ENCODE results near the gene CPSF2.
A peak's percentile ranks its signal among the peaks of the same experiment; 100 is the strongest.

The CPSF2 gene

GRCh38 chr14:92121670-92122350 lies at the start of gene CPSF2, which contains the start of gene NDUFB1:
CPSF2 (plus strand) TSS chr14:92121969; CDS start chr14:92130985, 9,016 bp downstream.
NDUFB1 (minus strand) TSS chr14:92121706; CDS start chr14:92117637, 4,069 bp downstream.
- peak; percentile 89 for DNase-seq

DNA sequence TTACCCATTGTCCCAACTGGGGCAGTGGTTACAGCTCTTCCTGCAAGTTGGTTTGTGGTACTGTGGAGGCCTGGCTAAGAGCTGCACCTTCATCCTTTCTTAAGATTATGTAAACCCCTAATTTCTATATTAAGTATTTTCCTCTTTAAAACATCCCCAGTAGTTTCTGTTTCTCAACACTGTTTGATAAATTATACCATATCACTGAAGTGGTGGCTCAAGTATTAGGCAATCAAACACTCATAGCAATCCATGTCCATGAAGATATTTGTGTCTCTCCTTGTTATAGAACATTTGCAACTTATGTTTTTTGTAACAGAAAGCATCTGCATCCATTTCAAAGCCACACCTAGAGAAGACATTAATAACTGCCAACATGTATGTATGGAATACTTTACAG lies 47.2 kb upstream of the CPSF2 start:
- DNase-seq = no peak

- DNase-seq = no peak
Measured at GRCh38 chr14:92088494-92088893, 33.3 kb upstream of the CPSF2 start.

GRCh38 chr14:92093320-92093719 lies 28.4 kb upstream of the CPSF2 start:
- DNase-seq = peak; percentile 18

GRCh38 chr14:92099802-92100201 lies 22.0 kb upstream of the CPSF2 start:
- peak; percentile 33 for DNase-seq

DNA sequence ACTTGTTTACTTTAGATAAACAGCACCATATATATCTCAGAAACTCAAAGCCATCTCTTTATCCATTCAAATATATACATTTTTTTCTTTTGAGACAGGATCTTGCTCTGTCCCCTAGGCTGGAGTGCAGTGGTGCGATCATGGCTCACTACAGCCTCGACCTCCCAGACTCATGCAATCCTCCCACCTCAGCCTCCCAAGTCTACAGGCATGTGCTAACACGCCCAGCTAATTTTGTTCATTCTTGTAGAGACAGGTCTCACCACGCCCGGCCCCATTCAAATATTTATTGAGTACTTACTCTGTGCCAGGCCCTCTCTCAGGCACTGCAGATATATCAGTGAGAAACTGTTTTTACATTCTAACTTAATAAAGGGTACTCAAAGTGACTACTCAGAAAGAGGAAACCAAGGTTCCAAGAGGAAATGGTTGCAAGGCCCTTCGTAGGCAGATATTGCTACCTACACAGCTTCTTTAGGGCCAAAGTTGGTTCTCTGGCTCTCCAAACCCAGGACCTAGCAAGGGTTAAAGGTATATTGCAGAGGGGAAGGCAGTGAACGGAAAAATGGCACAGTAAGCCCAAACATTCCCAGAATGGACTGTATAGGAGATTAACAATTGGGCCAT lies 18.3 kb upstream of the CPSF2 start:
- DNase-seq = no peak

GRCh38 chr14:92105073-92105892 lies 16.5 kb upstream of the CPSF2 start:
- DNase-seq = peak; percentile 47

GRCh38 chr14:92105893-92106142 lies 16.0 kb upstream of the CPSF2 start:
- DNase-seq = no peak

DNA sequence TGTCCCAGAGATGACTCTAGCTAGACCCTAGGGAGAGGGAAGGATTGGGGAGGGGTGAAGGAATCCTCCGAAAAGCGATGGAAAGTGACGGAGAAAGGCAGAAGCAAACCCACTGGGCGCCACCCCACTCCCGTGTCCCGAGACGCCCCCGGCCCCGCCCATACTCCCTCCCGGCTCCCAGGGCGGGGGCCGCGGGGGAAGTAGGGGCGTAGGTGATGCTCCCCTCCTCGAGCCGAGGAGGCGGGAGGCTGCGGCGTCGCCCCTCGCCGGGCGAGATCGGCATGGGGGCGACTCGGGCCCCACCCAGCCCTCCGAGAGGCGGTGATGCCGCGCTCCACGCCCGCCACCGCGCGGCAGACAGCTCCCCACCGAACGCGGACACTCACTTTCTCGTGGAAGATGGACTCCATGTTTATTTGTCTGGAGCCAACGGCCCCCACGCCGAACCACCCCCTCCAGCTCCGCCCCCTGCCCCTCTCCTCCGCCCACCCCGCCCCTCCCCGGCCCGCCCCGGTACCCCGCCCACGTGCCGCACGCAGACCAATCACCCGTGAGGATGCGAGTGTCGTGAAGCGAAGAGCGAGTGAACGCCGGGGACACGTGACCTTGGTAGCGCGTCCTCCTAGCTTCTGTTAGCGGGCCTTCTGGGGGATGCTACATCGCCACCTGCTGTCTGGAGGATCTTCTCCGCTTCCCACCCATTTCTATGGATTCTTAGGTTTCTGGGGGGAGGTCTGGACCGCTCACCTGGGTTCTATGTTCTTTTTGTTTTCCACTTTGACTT lies 15.4 kb upstream of the CPSF2 start, which contains the start of gene ATXN3:
Gene ATXN3 (minus strand): TSS at position 440 of the 784 bp plus-strand sequence. CDS start 30 bp downstream, at position 410.
- DNase-seq = peak; percentile 98

- no peak for DNase-seq
Measured at GRCh38 chr14:92108345-92109254, 13.2 kb upstream of the CPSF2 start.

- no peak for DNase-seq
Measured at GRCh38 chr14:92109490-92109889, 12.3 kb upstream of the CPSF2 start.

DNA sequence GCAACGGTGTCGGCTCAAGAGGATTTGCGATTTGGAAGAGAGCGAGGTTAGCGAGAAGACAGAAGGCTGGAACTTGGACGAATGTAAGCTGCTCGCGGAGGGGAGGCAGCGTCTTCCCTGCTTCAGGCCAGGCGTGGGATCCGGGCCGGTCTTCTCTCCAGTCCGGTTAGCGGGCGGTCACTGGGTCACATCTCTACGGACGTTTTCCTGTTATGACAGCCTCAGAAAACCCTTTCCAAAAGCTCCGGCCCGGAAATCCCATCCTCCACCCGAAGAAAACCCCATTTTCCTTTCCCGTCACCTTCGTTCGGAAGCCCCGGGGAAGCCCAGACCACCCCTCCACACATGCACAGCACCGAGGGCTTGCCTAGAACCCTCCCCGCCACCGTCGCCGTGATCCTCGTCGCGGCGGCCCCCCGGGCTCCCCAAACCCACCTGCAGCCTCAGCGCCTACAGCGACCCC lies 531 bp upstream of the CPSF2 start:
- peak; percentile 54 for DNase-seq

- peak; percentile 65 for DNase-seq
Measured at GRCh38 chr14:92122351-92122677, 545 bp downstream of the CPSF2 start.

GRCh38 chr14:92122761-92123160 lies 992 bp downstream of the CPSF2 start:
- no peak for DNase-seq

- no peak for DNase-seq
Measured at GRCh38 chr14:92134456-92134855, 12.7 kb downstream of the CPSF2 start.

DNA sequence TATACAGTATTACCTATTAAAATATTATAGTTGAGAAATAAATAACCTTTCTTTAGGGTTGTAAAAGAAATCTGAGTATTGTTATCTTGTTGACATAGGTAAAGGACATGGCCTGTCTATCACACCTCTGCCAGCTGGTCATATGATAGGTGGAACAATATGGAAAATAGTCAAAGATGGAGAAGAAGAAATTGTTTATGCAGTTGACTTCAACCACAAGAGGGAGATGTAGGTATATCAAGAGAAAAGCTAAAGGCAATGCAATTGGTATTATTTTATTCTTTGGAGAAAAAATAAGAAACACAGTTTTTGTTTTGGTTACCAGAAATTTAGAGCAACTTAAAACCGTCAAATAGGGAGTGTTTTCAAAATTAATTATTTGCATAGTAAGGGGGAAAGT lies 13.5 kb downstream of the CPSF2 start:
- peak; percentile 71 for DNase-seq

DNA sequence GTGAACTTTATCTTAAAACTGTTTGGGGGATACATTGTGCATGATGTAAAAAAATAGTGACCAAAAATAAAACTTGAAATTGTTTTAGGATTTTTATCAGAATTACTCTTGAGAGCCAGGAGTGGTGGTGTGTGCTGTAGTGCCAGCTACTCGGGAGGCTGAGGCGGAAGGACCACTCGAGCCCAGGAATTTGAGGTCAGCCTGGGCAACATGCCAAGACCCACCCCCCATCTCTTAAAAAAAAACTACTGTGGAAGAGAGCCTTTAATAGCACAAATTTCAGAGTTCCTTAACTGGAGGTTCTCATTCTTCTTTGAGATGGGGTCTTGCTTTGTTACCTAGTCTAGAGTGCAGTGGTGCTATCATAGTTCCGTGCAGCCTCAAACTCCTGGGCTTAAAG lies 21.5 kb downstream of the CPSF2 start:
- no peak for DNase-seq

- no peak for DNase-seq
Measured at GRCh38 chr14:92143962-92144361, 22.2 kb downstream of the CPSF2 start.

DNA sequence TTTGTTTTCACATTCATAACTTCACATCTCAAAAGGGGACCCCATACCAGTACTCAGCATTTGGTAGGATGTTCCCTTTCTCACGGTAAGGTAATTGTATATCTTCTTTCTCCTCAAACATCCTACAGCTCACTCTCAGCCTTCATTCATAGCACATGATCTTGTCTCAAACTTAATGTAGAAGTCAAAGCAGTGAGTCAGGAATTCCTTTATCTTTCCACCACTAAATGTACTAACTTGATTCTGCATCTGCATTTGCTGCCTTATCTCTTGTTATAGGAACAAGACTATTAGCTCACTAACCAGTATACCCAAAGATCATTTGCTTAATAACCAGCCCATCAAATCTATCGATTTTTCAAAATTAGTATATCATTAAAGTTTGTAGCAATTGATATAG lies 22.9 kb downstream of the CPSF2 start:
- no peak for DNase-seq

GRCh38 chr14:92153581-92153980 lies 31.8 kb downstream of the CPSF2 start:
- DNase-seq = peak; percentile 79

- peak; percentile 92 for DNase-seq
Measured at GRCh38 chr14:92154283-92154942, 32.6 kb downstream of the CPSF2 start.
